Measurements from ENCODE around the gene DMD.

DMD gene

GRCh38 chrX:33062041-33062440, 149.3 kb downstream of the DMD start:
- DNase-seq (no peak), ATAC-seq (ENCODE audit: insufficient read depth, low read depth) (no peak)
- Histone ChIP-seq H3K27ac (ENCODE audit: low read length) (no peak overlapping the region), H3K9me3 (ENCODE audit: insufficient read depth, low read length, severe bottlenecking) (no peaks in the 10 kb centered on the region), H2AFZ (ENCODE audit: low read depth, low read length) (no peak overlapping the region), H3K36me3 (ENCODE audit: insufficient read depth, low read length) (no peaks in the 10 kb centered on the region), H3K79me2 (ENCODE audit: insufficient read depth, low read length) (no peaks in the 10 kb centered on the region), H3K27me3 (ENCODE audit: insufficient read depth, low read length, poor library complexity) (no peaks in the 10 kb centered on the region), H3K4me2 (ENCODE audit: insufficient read depth, low read length) (no peak overlapping the region), H3K4me3 (ENCODE audit: low read depth in 1 of 2, low read length in 2 of 2) (no peak overlapping the region), H3K4me1 (ENCODE audit: insufficient read depth, low read length) (no peaks in the 10 kb centered on the region), H4K20me1 (ENCODE audit: insufficient read depth, low read length) (no peaks in the 10 kb centered on the region), H3K9ac (ENCODE audit: low read depth, low read length) (no peak overlapping the region)
- TF ChIP-seq CTCF (IDR thresholded peaks at IDR 0.05; ENCODE audit: borderline replicate concordance, extremely low read depth, low read length, poor library complexity, severe bottlenecking) (no peak), EZH2 (IDR thresholded peaks at IDR 0.05; ENCODE audit: borderline replicate concordance, low read depth, low read length, severe bottlenecking) (no peak)

DNA sequence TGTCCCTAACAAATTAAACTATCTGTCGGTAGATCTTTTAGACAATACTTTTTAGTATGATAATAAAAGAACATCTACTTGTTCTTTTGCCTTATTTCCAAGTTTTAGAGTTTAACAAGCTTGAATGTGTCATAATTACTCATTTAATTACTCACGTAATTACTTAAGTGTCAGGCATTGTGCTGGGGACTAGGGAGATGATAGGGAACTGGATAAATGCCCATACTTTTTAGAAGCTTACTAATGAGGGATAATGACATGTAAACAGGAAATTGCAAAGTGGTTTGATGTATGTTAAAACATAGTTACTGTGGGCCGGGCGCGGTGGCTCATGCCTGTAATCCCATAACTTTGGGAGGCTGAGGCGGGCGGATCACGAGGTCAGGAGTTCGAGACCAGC, 158.3 kb downstream of the DMD start:
- Histone ChIP-seq H3K9me3 (ENCODE audit: insufficient read depth, low read length, severe bottlenecking) (no peaks in the 10 kb centered on the region), H3K27me3 (ENCODE audit: insufficient read depth, low read length, poor library complexity) (no peaks in the 10 kb centered on the region), H3K4me3 (ENCODE audit: low read depth in 1 of 2, low read length in 2 of 2) (no peak overlapping the region), H3K27ac (ENCODE audit: low read length) (no peak overlapping the region), H3K4me2 (ENCODE audit: insufficient read depth, low read length) (no peak overlapping the region), H3K79me2 (ENCODE audit: insufficient read depth, low read length) (no peaks in the 10 kb centered on the region), H3K9ac (ENCODE audit: low read depth, low read length) (no peak overlapping the region), H3K4me1 (ENCODE audit: insufficient read depth, low read length) (no peaks in the 10 kb centered on the region), H2AFZ (ENCODE audit: low read depth, low read length) (no peak overlapping the region), H3K36me3 (ENCODE audit: insufficient read depth, low read length) (no peaks in the 10 kb centered on the region), H4K20me1 (ENCODE audit: insufficient read depth, low read length) (no peaks in the 10 kb centered on the region)
- TF ChIP-seq EZH2 (IDR thresholded peaks at IDR 0.05; ENCODE audit: borderline replicate concordance, low read depth, low read length, severe bottlenecking) (no peak), CTCF (IDR thresholded peaks at IDR 0.05; ENCODE audit: borderline replicate concordance, extremely low read depth, low read length, poor library complexity, severe bottlenecking) (no peak)
- DNase-seq (no peak), ATAC-seq (ENCODE audit: insufficient read depth, low read depth) (no peak)

DNA sequence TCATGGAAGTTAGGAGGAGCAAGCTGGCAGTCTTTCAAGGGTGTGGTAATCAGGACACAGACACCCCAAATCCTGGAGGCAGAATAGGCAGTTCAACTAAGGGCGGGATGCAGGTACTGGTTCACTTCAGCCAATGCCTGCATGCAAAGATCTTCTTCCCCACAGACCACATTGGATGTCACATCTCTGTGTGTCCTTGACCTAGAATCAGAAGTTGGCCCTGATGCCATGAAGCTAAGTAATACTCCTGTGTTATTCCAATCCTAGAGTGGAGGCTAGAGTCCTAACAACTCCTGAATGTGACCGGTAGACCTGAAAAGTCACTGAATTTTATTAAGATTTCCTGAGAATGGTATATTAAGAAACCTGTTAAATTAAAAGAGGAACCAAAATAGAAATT, 165.5 kb downstream of the DMD start:
- H3K27ac ChIP-seq (ENCODE audit: low read length), result no peak overlapping the region
- no peaks in the 10 kb centered on the region for H3K27me3 ChIP-seq (ENCODE audit: insufficient read depth, low read length, poor library complexity)
- no peaks in the 10 kb centered on the region for H3K79me2 ChIP-seq (ENCODE audit: insufficient read depth, low read length)
- no peak overlapping the region for H3K9ac ChIP-seq (ENCODE audit: low read depth, low read length)
- no peaks in the 10 kb centered on the region for H3K4me1 ChIP-seq (ENCODE audit: insufficient read depth, low read length)
- no peak for ATAC-seq (ENCODE audit: insufficient read depth, low read depth)
- H3K36me3 ChIP-seq (ENCODE audit: insufficient read depth, low read length), result no peaks in the 10 kb centered on the region
- no peaks in the 10 kb centered on the region for H3K9me3 ChIP-seq (ENCODE audit: insufficient read depth, low read length, severe bottlenecking)
- no peaks in the 10 kb centered on the region for H4K20me1 ChIP-seq (ENCODE audit: insufficient read depth, low read length)
- no peak overlapping the region for H3K4me3 ChIP-seq (ENCODE audit: low read depth in 1 of 2, low read length in 2 of 2)
- H3K4me2 ChIP-seq (ENCODE audit: insufficient read depth, low read length), result no peak overlapping the region
- H2AFZ ChIP-seq (ENCODE audit: low read depth, low read length), result no peak overlapping the region
- no peak for TF ChIP-seq EZH2 (IDR thresholded peaks at IDR 0.05; ENCODE audit: borderline replicate concordance, low read depth, low read length, severe bottlenecking)
- TF ChIP-seq CTCF (IDR thresholded peaks at IDR 0.05; ENCODE audit: borderline replicate concordance, extremely low read depth, low read length, poor library complexity, severe bottlenecking), result no peak
- no peak for DNase-seq

DNA sequence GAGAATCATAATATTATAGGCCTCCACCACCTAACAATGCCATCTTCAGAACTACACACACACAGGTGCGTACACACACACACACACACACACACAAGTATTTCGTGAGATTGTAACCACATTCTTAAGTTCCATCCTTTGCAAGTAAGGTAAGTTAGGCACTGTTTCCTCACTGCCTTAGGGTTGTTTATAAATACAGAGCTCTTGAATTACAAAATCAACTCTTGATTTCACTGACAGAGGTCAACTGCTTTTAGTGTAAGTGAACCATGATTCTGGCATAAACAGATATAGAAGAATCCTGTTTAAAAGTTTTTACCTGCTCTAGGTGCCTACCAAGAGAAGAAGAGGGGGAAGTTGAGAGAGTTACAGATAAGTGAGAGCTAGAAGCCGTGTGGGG, 166.1 kb downstream of the DMD start:
- Histone ChIP-seq H3K4me1 (ENCODE audit: insufficient read depth, low read length) (no peaks in the 10 kb centered on the region), H3K4me3 (ENCODE audit: low read depth in 1 of 2, low read length in 2 of 2) (no peak overlapping the region), H3K9me3 (ENCODE audit: insufficient read depth, low read length, severe bottlenecking) (no peaks in the 10 kb centered on the region), H3K36me3 (ENCODE audit: insufficient read depth, low read length) (no peaks in the 10 kb centered on the region), H2AFZ (ENCODE audit: low read depth, low read length) (no peak overlapping the region), H3K27me3 (ENCODE audit: insufficient read depth, low read length, poor library complexity) (no peaks in the 10 kb centered on the region), H3K9ac (ENCODE audit: low read depth, low read length) (no peak overlapping the region), H3K79me2 (ENCODE audit: insufficient read depth, low read length) (no peaks in the 10 kb centered on the region), H3K27ac (ENCODE audit: low read length) (no peak overlapping the region), H3K4me2 (ENCODE audit: insufficient read depth, low read length) (no peak overlapping the region), H4K20me1 (ENCODE audit: insufficient read depth, low read length) (no peaks in the 10 kb centered on the region)
- DNase-seq, result no peak
- no peak for ATAC-seq (ENCODE audit: insufficient read depth, low read depth)
- TF ChIP-seq CTCF (IDR thresholded peaks at IDR 0.05; ENCODE audit: borderline replicate concordance, extremely low read depth, low read length, poor library complexity, severe bottlenecking), result no peak
- no peak for TF ChIP-seq EZH2 (IDR thresholded peaks at IDR 0.05; ENCODE audit: borderline replicate concordance, low read depth, low read length, severe bottlenecking)

All from DND-41 (cell line).